ENCODE measurements around the gene MYO19.
A peak's percentile ranks its signal among the peaks of the same experiment; 100 is the strongest.
"Not testable (repeated sequence)": the region's sequence is repeated elsewhere in the genome, so short reads cannot be mapped to it uniquely, and the experiment has no call there.

Gene MYO19

DNA sequence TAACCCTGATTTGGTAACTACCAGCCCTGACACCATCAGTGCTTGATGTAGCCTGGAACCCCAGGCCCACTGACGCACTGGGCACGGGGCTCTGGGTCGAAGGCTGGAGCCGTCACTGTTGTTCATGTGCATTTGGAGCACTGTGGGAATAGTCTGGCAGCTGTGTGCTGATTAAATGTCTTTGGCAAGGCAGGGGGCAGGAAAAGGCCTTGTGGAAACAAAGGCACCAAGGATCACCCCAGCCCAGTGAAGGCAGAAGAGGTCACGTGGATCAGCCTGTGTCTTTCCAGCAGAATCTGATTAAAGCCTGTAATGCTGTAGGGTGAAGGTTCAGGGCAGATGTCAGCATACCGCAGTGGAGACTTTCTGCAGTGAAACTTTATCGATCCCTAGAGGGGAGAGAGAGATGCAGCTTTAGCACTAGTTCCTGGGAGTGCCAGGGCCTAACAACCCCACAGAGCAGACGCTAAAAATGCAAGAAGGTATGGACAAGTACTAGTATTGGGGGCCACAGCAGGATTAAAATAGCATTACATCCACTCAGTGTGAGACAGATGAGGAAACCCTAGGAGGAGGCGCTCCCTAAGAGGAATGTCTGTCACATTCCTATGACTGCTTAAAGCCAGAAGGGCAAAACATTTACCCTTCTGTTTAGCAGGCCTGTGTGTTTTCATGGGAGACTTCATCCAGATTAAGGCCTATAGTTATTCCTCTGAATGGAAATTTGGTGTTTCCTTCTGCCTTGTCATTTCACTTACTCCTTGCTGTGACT is 38.5 kb downstream of the MYO19 start:
- DNase-seq = no peak

DNA sequence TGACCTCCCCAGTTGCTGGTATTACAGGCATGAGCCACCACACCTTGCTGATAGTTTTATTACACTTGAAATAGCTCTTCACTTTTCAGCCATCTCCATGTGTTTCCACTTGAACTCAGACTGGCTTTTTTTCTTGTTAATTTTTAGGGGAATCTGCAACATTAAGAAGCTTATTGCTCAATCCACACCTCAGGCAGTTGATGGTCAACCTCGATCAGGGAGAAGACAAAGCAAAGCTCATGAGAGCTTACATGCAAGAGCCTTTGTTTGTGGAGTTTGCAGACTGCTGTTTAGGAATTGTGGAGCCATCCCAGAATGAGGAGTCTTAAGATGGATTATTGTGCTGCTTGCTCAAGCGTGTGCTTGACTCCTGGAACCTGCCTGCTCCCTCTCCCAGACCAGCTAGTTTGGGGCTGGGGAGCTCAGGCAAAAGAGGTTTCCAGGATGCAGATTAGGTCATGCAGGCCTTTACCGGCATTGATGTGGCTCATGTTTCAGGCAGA is 39.5 kb downstream of the MYO19 start:
- no peak for DNase-seq

DNA sequence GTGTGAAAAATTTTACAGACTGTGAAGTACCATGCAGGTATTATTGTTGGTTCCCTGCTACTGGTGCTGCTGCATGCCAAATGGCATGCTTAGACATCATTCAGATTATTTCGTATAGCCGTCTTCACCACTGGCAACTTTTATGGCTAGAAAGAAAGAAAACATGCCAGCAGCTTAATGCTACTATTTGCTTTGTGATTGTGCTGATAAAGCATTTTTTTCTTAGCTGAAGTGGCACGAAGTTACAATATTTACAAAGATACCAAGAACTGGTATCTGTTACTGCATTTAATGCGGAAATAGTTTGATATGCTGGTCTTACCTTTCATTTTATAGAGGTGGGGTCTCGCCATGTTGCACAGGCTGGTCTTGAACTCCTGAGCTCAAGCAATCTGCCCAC is 40.0 kb downstream of the MYO19 start:
- DNase-seq = no peak

- no peak for DNase-seq
Observed at GRCh38 chr17:36493956-36494355, 40.7 kb downstream of the MYO19 start.

GRCh38 chr17:36486204-36487194 is 48.2 kb downstream of the MYO19 start, which contains the start of gene ZNHIT3:
Gene ZNHIT3, plus strand, starts transcription at chr17:36486681. Its CDS starts 19 bp downstream, at chr17:36486700.
- DNase-seq = peak; percentile 92

GRCh38 chr17:36485805-36486203 is 48.9 kb downstream of the MYO19 start:
- no peak for DNase-seq

DNA sequence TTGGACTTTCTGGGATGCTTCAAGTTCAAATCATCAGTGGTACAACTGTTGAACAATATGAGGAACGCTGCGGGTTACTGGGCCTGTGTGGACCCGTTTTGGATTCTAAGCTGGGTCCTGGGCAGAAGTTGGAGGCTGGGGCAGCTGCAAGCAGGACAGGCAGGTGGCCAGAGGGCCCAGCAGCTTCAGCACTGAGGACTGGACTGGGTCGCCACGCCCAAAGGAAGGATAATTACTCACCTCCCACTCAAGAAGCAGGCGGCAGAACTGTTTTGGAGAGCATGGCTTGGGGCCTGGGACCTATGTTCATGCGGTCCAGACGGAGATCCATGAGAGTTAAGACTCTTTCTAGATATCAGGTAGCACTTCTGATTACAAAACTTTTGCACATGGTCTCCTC is 49.6 kb downstream of the MYO19 start:
- DNase-seq = no peak

- DNase-seq = not testable (repeated sequence)
Observed at GRCh38 chr17:36484021-36484420, 50.6 kb downstream of the MYO19 start.

- peak; percentile 82 for DNase-seq
Observed at GRCh38 chr17:36482611-36483504, 51.8 kb downstream of the MYO19 start.

- DNase-seq = no peak
Observed at GRCh38 chr17:36481829-36482228, 52.8 kb downstream of the MYO19 start.

DNA sequence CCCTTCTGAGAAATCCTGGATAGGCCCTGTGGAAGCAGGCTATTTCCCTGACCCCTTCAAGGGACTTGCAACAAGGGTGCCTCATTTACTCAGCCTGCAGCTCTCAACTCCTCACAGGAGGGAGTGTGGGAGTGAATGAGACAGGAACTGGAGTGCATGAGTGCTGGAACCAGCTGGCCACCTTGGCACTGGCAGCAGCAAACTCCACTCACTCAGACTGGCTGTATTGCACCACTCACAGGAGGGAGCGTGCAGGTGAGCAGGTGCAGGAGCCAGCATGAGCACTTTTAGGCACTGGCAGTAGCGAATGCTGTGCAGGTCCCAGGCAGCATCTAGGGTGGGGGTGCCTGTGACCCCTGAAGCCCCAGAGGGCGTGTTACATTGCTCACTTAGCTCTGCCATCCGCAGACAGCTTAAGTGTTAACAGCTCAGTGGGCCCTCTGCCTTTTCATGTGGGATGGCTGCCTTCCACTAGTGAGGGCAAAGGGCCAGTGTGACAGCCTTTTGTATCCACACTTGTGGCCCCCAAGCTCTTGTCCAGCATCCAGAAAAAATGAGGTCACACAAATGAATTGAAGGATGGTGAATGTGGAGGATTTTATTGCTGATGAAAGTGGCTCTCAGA is 59.2 kb downstream of the MYO19 start:
- no peak for DNase-seq

- no peak for DNase-seq
Observed at GRCh38 chr17:36474571-36474970, 60.1 kb downstream of the MYO19 start.

GRCh38 chr17:36470499-36470898 is 64.2 kb downstream of the MYO19 start:
- DNase-seq = no peak

DNA sequence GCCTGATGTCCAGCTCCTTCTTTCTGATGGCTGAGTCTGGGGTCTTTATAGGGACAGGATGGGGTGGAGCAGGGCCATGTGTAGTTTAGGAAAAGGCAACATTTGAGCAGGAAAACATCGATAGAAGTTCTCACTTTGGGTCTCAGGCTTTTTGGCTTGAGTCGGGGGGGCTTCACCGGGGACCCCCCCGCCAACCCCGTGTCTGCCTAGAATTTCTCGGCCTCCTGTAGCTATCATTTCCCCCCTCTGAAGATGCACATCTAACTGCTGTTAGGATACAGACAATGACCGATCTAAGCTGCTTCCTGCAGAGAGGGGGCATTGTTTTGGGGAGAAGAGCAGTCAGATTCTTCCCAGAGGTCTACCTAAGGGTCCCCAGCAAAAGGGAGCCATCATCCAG is 64.9 kb downstream of the MYO19 start:
- DNase-seq = no peak

GRCh38 chr17:36468903-36469635 is 65.6 kb downstream of the MYO19 start:
- no peak for DNase-seq

GRCh38 chr17:36464765-36465088 is 69.9 kb downstream of the MYO19 start:
- no peak for DNase-seq

DNA sequence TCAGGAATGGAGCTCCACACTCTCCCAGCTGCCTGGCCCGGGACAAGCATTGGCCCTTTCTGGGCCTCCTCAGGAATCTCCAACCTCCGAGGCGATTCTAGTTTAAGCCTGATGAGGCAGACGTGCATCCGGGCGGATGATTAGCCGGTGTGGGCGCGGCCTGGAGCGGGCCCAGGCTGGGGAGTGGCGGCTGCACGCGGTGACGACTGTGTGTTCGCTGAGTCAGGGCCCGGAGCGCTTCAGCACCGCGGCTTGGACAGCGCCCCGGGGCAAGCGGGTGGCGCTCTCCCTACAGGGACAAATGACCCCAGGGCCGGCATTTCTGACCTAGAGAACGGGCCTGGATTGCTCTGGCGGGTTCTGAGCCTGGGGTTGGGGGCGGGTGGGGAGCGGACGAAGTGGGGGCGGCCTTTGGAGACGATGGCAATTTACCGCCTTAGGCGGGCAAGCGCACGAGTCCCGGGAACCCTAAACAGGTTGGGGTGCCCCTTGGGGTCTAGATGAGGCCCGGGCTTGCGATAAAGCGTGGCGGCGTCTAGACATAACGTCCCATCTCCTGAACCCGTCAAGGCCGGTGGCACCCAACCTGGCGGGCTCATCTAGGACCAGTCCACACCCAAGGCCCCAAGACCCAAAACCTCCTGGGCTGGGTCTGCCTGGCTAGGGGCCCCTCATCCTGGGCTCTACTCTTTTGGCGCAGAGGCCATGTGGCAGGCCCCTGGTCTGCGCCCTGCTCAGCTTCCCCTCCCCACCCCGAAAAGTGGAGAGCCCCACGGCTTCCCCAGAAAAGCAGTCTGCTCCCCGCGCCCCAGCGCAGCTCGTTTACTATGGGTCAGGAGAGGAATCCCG is 70.5 kb downstream of the MYO19 start:
- peak; percentile 14 for DNase-seq

DNA sequence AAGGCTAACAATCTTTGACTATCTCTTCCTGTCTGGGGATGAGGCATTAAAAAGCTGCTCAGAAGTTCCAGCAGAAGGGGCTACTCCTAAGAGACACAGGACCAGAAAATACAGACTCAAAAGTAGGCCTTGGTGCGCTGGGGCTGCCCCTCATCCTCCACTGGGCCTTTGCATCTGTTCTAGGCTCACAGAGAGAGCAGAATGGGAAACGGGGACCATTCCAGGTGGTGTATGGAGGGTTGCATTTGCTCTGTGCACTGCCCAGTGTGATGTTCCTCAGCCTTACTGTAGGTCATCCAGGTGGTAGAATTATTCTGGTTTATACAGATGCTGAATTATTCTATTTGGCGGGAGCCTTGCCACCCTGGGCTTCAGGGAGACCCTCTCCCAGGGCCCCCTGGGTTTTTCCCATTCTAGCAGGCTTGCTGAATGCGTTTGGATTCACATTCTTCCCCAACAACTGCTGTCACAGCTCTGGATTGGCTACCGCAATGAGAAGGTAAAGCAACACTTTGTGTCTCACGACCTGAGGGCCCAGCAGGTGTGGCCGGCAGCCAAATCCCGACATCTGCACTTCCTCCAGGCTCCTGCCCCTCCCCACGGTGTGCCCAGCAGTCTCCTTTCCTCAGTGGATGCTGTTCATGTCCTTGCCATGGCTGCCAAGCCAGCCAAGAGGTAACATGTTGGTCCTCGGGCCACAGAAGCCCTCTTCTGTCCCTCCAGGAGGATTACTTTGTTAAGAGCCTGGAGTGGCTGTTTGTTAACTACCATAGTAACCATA is 73.1 kb downstream of the MYO19 start:
- no peak for DNase-seq

DNA sequence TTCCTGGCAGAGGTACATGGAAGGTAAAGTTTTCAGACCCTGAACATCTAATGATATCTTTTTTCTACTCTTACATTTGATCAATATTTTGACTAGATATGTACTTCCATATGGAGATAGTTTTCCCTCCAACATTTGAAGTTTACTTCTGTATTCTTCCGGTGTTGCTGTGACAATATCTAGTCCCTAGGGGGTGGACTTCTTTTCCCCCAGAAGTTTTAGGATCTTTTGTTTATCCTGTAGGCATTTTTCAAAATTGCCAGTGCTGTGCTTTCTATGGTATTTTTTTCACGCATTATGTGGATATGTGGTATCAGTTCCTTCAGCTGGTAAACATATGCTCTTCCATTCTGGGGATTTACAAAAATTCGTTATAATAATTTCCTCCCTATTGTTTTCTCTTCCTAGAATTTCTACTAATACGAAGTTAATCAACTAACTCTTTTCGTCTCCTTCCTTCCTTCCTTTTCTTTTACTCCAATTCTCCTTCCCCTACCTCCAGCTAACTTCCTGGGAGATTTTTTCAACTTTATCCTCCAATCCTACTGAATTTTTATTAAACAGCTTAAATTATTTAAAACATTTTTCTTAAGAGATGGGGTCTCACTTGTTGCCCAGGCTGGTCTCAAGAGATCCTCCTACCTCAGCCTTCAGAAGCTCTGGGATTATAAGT is 74.3 kb downstream of the MYO19 start:
- no peak for DNase-seq
